H9 (cell line): ENCODE data around the gene THSD7B. TPM values are rescaled to one million over a fixed set of nuclear protein-coding genes. Genes with fewer than 3 reads are reported as not detected.

ENCODE experiments used
- DNase-seq: peaks from one replicate; pipeline ENCODE4 v3.0.0-alpha.2; 2017
- H2AFZ ChIP-seq: one replicate; pipeline ENCODE4 v1.6.1; 2013; ENCODE audit warnings: mild to moderate bottlenecking, low read length, control low read depth, moderate library complexity
- H2AK5ac ChIP-seq: 2 replicates; pipeline ENCODE4 v1.6.1; 2013; ENCODE audit warnings: low read length, control low read depth, mixed read lengths; ENCODE audit not compliant: insufficient read length
- H2BK120ac ChIP-seq: one replicate; pipeline ENCODE4 v1.6.1; 2013; ENCODE audit warnings: low read depth, mild to moderate bottlenecking, low read length, control low read depth, inconsistent platforms; ENCODE audit not compliant: poor library complexity, severe bottlenecking
- H2BK12ac ChIP-seq: 2 replicates; pipeline ENCODE4 v1.6.1; 2013; ENCODE audit warnings: low read length, control low read depth, mixed read lengths, low read depth; ENCODE audit not compliant: insufficient read length
- H2BK15ac ChIP-seq: 2 replicates; pipeline ENCODE4 v1.6.1; 2013; ENCODE audit warnings: low read depth, low read length, control low read depth
- H2BK20ac ChIP-seq: one replicate; pipeline ENCODE4 v1.6.1; 2013; ENCODE audit warnings: low read depth, mild to moderate bottlenecking, low read length, control low read depth, inconsistent platforms; ENCODE audit not compliant: poor library complexity, severe bottlenecking
- H2BK5ac ChIP-seq: 2 replicates; pipeline ENCODE4 v1.6.1; 2013; ENCODE audit warnings: low read length, control low read depth, mixed read lengths; ENCODE audit not compliant: insufficient read length
- H3K14ac ChIP-seq: 2 replicates; pipeline ENCODE4 v1.6.1; 2013; ENCODE audit warnings: low read length, control low read depth; ENCODE audit not compliant: insufficient read depth
- H3K18ac ChIP-seq: 2 replicates; pipeline ENCODE4 v1.6.1; 2013; ENCODE audit warnings: low read depth, mild to moderate bottlenecking, mixed read lengths, low read length, control low read depth; ENCODE audit not compliant: insufficient read length
- H3K23ac ChIP-seq: 2 replicates; pipeline ENCODE4 v1.6.1; 2013; ENCODE audit warnings: low read length, control low read depth, mixed read lengths, low read depth; ENCODE audit not compliant: insufficient read length
- H3K23me2 ChIP-seq: 2 replicates; pipeline ENCODE4 v1.6.1; 2013; ENCODE audit warnings: low read depth, mild to moderate bottlenecking, mixed read lengths, low read length, control low read depth; ENCODE audit not compliant: insufficient read length, poor library complexity, severe bottlenecking
- H3K27ac ChIP-seq: 2 replicates; pipeline ENCODE4 v1.5.1; 2013; ENCODE audit warnings: low read length, control low read depth, mixed read lengths, low read depth; ENCODE audit not compliant: insufficient read length
- H3K27me3 ChIP-seq: 2 replicates; pipeline ENCODE4 v1.6.1; 2013; ENCODE audit warnings: low read length, control low read depth, inconsistent platforms; ENCODE audit not compliant: insufficient read depth
- H3K4ac ChIP-seq: 2 replicates; pipeline ENCODE4 v1.6.1; 2013; ENCODE audit warnings: low read depth, mild to moderate bottlenecking, control low read depth, inconsistent platforms, low read length, moderate library complexity
- H3K4me1 ChIP-seq: 2 replicates; pipeline ENCODE4 v1.6.1; 2013; ENCODE audit warnings: low read length, control low read depth, inconsistent platforms; ENCODE audit not compliant: insufficient read depth
- H3K4me2 ChIP-seq: 2 replicates; pipeline ENCODE4 v1.6.1; 2013; ENCODE audit warnings: low read length, control low read depth, mixed read lengths; ENCODE audit not compliant: insufficient read length, insufficient read depth
- H3K56ac ChIP-seq: 2 replicates; pipeline ENCODE4 v1.6.1; 2013; ENCODE audit warnings: low read depth, mild to moderate bottlenecking, mixed read lengths, low read length, control low read depth; ENCODE audit not compliant: insufficient read length
- H3K79me1 ChIP-seq: 2 replicates; pipeline ENCODE4 v1.6.1; 2013; ENCODE audit warnings: low read depth, mild to moderate bottlenecking, moderate library complexity, low read length, control low read depth, inconsistent platforms; ENCODE audit not compliant: insufficient read depth, poor library complexity, severe bottlenecking
- H3K79me2 ChIP-seq: 2 replicates; pipeline ENCODE4 v1.6.1; 2013; ENCODE audit warnings: low read length, control low read depth, inconsistent platforms; ENCODE audit not compliant: insufficient read depth
- H3K9ac ChIP-seq: 2 replicates; pipeline ENCODE4 v1.6.1; 2013; ENCODE audit warnings: low read length, control low read depth, mixed read lengths; ENCODE audit not compliant: insufficient read length; ENCODE audit errors: extremely low read depth
- H3K9me3 ChIP-seq: one replicate; pipeline ENCODE4 v1.6.1; 2013; ENCODE audit warnings: low read depth, low read length, inconsistent platforms; ENCODE audit not compliant: control insufficient read depth
- H3T11ph ChIP-seq: one replicate; pipeline ENCODE4 v1.6.1; 2013; ENCODE audit warnings: mild to moderate bottlenecking, low read length, control low read depth, inconsistent platforms
- H4K20me1 ChIP-seq: one replicate; pipeline ENCODE4 v1.6.1; 2013; ENCODE audit not compliant: control insufficient read depth, insufficient read length, insufficient read depth
- H4K5ac ChIP-seq: 2 replicates; pipeline ENCODE4 v1.6.1; 2013; ENCODE audit warnings: low read depth, mild to moderate bottlenecking, mixed read lengths, low read length, control low read depth; ENCODE audit not compliant: insufficient read length
- H4K8ac ChIP-seq: replicated peaks from 2 replicates; pipeline ENCODE4 v1.6.1; 2013; ENCODE audit warnings: low read length, control low read depth, mixed read lengths, low read depth; ENCODE audit not compliant: insufficient read length
- H4K91ac ChIP-seq: 2 replicates; pipeline ENCODE4 v1.6.1; 2013; ENCODE audit warnings: low read depth, mild to moderate bottlenecking, moderate library complexity, mixed read lengths, low read length, control low read depth; ENCODE audit not compliant: insufficient read length
- H3K27ac Mint-ChIP-seq, 3 experiments: 2 replicates in 2 of 3; 3 replicates in 1 of 3; pipeline ENCODE4 v1.8.0; 2020 to 2021; ENCODE audit warnings: mixed read lengths in 3 of 3, mild to moderate bottlenecking in 1 of 3, moderate library complexity in 1 of 3
- H3K27me3 Mint-ChIP-seq: 2 replicates; pipeline ENCODE4 v1.8.0; 2021; ENCODE audit warnings: low read depth, mild to moderate bottlenecking, moderate library complexity, mixed read lengths
- H3K36me3 Mint-ChIP-seq, 3 experiments: 2 replicates in 2 of 3; 3 replicates in 1 of 3; pipeline ENCODE4 v1.8.0; 2020 to 2021; ENCODE audit warnings: low read depth in 3 of 3, mixed read lengths in 3 of 3; ENCODE audit not compliant: insufficient read depth in 1 of 3
- H3K4me1 Mint-ChIP-seq, 2 experiments: 2 replicates each; pipeline ENCODE4 v1.8.0; 2020; ENCODE audit warnings: mixed read lengths in 2 of 2
- H3K4me3 Mint-ChIP-seq, 2 experiments: 2 replicates in 1 of 2; 3 replicates in 1 of 2; pipeline ENCODE4 v1.8.0; 2020 to 2021; ENCODE audit warnings: mild to moderate bottlenecking in 2 of 2, mixed read lengths in 2 of 2, moderate library complexity in 1 of 2
- H3K9me3 Mint-ChIP-seq, 2 experiments: 2 replicates in 1 of 2; 3 replicates in 1 of 2; pipeline ENCODE4 v1.8.0; 2020; ENCODE audit warnings: mild to moderate bottlenecking in 2 of 2, mixed read lengths in 2 of 2, moderate library complexity in 1 of 2
- CTCF ChIP-seq: fragments of 200-600 bp; sonication (generic); conservative IDR thresholded peaks from 3 replicates; pipeline ENCODE4 v1.8.0; 2021; ENCODE audit warnings: antibody characterized with exemption, mild to moderate bottlenecking
- WGBS: extraction: QIAGEN DNeasy Blood & Tissue Kit; methylation state at CpG from one replicate; pipeline ENCODE4 v1.1.7; 2013; ENCODE audit warnings: missing lambda C conversion rate, low lambda C conversion rate, mixed read lengths; ENCODE audit not compliant: insufficient read length; ENCODE audit errors: extremely low coverage; 5-methylcytosine and 5-hydroxymethylcytosine counted together
- total RNA-seq: library from RNA; stranded (reverse); gene quantifications from 2 replicates; pipeline ENCODE4 v1.2.1, GENCODE V29; 2021

THSD7B gene
- total RNA-seq, 1 experiment from 2014 or later: 0.85 TPM

- no peak overlapping the region for H4K91ac ChIP-seq
- H3K56ac ChIP-seq: no peak overlapping the region
- no peak overlapping the region for H2BK15ac ChIP-seq
- H3K4me1 Mint-ChIP-seq: no peaks in the 10 kb centered on the region
- H3K9ac ChIP-seq: no peak overlapping the region
- no peak overlapping the region for H3K14ac ChIP-seq
- no peak overlapping the region for H3K23ac ChIP-seq
- DNase-seq: no peak
- H3T11ph ChIP-seq: no peak overlapping the region
- H2BK5ac ChIP-seq: no peak overlapping the region
- no CpG with 5 or more reads among the region's 4 CpGs for WGBS
- no peaks in the 10 kb centered on the region for H3K4me1 ChIP-seq
- peaks cover 0 to 3% of the 10 kb centered on the region in 2 experiments; a peak in 1 of 5 replicates for H3K9me3 Mint-ChIP-seq
- no peak overlapping the region for H3K27ac ChIP-seq
- no peak overlapping the region for H4K5ac ChIP-seq
- H3K23me2 ChIP-seq: no peaks in the 10 kb centered on the region
- no peak overlapping the region for H2BK12ac ChIP-seq
- H3K9me3 ChIP-seq: no peaks in the 10 kb centered on the region
- H3K27me3 Mint-ChIP-seq: no peaks in the 10 kb centered on the region; the same call in 1 of the 2 replicates
- H3K4me2 ChIP-seq: no peak overlapping the region
- H4K20me1 ChIP-seq: no peaks in the 10 kb centered on the region
- no peak overlapping the region for H4K8ac ChIP-seq
- TF ChIP-seq CTCF: no peak
- 0 out of 7 replicates have a peak overlapping the region, but pooled peaks of 1 of the 3 experiments have one; percentile 85 for H3K27ac Mint-ChIP-seq
- H3K27me3 ChIP-seq: no peaks in the 10 kb centered on the region
- H2BK120ac ChIP-seq: no peak overlapping the region
- H3K79me1 ChIP-seq: no peaks in the 10 kb centered on the region
- H3K36me3 Mint-ChIP-seq: no peaks in the 10 kb centered on the region
- no peak overlapping the region for H2AK5ac ChIP-seq
- no peaks in the 10 kb centered on the region for H3K79me2 ChIP-seq
- H2BK20ac ChIP-seq: no peak overlapping the region
- no peak overlapping the region for H2AFZ ChIP-seq
- no peak overlapping the region for H3K4me3 Mint-ChIP-seq
- no peak overlapping the region for H3K4ac ChIP-seq
- no peak overlapping the region for H3K18ac ChIP-seq
Measured at GRCh38 chr2:137031731-137032130, 266.4 kb downstream of the THSD7B start.
